H9 (cell line): ENCODE data around the gene CD3G. TPM values are rescaled to one million over a fixed set of nuclear protein-coding genes. Genes with fewer than 3 reads are reported as not detected.

Source experiments
- DNase-seq: peaks from one replicate; pipeline ENCODE4 v3.0.0-alpha.2; 2017
- H2AFZ ChIP-seq: one replicate; pipeline ENCODE4 v1.6.1; 2013; ENCODE audit warnings: mild to moderate bottlenecking, low read length, control low read depth, moderate library complexity
- H2AK5ac ChIP-seq: 2 replicates; pipeline ENCODE4 v1.6.1; 2013; ENCODE audit warnings: low read length, control low read depth, mixed read lengths; ENCODE audit not compliant: insufficient read length
- H2BK120ac ChIP-seq: one replicate; pipeline ENCODE4 v1.6.1; 2013; ENCODE audit warnings: low read depth, mild to moderate bottlenecking, low read length, control low read depth, inconsistent platforms; ENCODE audit not compliant: poor library complexity, severe bottlenecking
- H2BK12ac ChIP-seq: 2 replicates; pipeline ENCODE4 v1.6.1; 2013; ENCODE audit warnings: low read length, control low read depth, mixed read lengths, low read depth; ENCODE audit not compliant: insufficient read length
- H2BK15ac ChIP-seq: 2 replicates; pipeline ENCODE4 v1.6.1; 2013; ENCODE audit warnings: low read depth, low read length, control low read depth
- H2BK20ac ChIP-seq: one replicate; pipeline ENCODE4 v1.6.1; 2013; ENCODE audit warnings: low read depth, mild to moderate bottlenecking, low read length, control low read depth, inconsistent platforms; ENCODE audit not compliant: poor library complexity, severe bottlenecking
- H2BK5ac ChIP-seq: 2 replicates; pipeline ENCODE4 v1.6.1; 2013; ENCODE audit warnings: low read length, control low read depth, mixed read lengths; ENCODE audit not compliant: insufficient read length
- H3K14ac ChIP-seq: 2 replicates; pipeline ENCODE4 v1.6.1; 2013; ENCODE audit warnings: low read length, control low read depth; ENCODE audit not compliant: insufficient read depth
- H3K18ac ChIP-seq: 2 replicates; pipeline ENCODE4 v1.6.1; 2013; ENCODE audit warnings: low read depth, mild to moderate bottlenecking, mixed read lengths, low read length, control low read depth; ENCODE audit not compliant: insufficient read length
- H3K23ac ChIP-seq: 2 replicates; pipeline ENCODE4 v1.6.1; 2013; ENCODE audit warnings: low read length, control low read depth, mixed read lengths, low read depth; ENCODE audit not compliant: insufficient read length
- H3K23me2 ChIP-seq: 2 replicates; pipeline ENCODE4 v1.6.1; 2013; ENCODE audit warnings: low read depth, mild to moderate bottlenecking, mixed read lengths, low read length, control low read depth; ENCODE audit not compliant: insufficient read length, poor library complexity, severe bottlenecking
- H3K27ac ChIP-seq: 2 replicates; pipeline ENCODE4 v1.5.1; 2013; ENCODE audit warnings: low read length, control low read depth, mixed read lengths, low read depth; ENCODE audit not compliant: insufficient read length
- H3K27me3 ChIP-seq: 2 replicates; pipeline ENCODE4 v1.6.1; 2013; ENCODE audit warnings: low read length, control low read depth, inconsistent platforms; ENCODE audit not compliant: insufficient read depth
- H3K4ac ChIP-seq: 2 replicates; pipeline ENCODE4 v1.6.1; 2013; ENCODE audit warnings: low read depth, mild to moderate bottlenecking, control low read depth, inconsistent platforms, low read length, moderate library complexity
- H3K4me1 ChIP-seq: 2 replicates; pipeline ENCODE4 v1.6.1; 2013; ENCODE audit warnings: low read length, control low read depth, inconsistent platforms; ENCODE audit not compliant: insufficient read depth
- H3K4me2 ChIP-seq: 2 replicates; pipeline ENCODE4 v1.6.1; 2013; ENCODE audit warnings: low read length, control low read depth, mixed read lengths; ENCODE audit not compliant: insufficient read length, insufficient read depth
- H3K56ac ChIP-seq: 2 replicates; pipeline ENCODE4 v1.6.1; 2013; ENCODE audit warnings: low read depth, mild to moderate bottlenecking, mixed read lengths, low read length, control low read depth; ENCODE audit not compliant: insufficient read length
- H3K79me1 ChIP-seq: 2 replicates; pipeline ENCODE4 v1.6.1; 2013; ENCODE audit warnings: low read depth, mild to moderate bottlenecking, moderate library complexity, low read length, control low read depth, inconsistent platforms; ENCODE audit not compliant: insufficient read depth, poor library complexity, severe bottlenecking
- H3K79me2 ChIP-seq: 2 replicates; pipeline ENCODE4 v1.6.1; 2013; ENCODE audit warnings: low read length, control low read depth, inconsistent platforms; ENCODE audit not compliant: insufficient read depth
- H3K9ac ChIP-seq: 2 replicates; pipeline ENCODE4 v1.6.1; 2013; ENCODE audit warnings: low read length, control low read depth, mixed read lengths; ENCODE audit not compliant: insufficient read length; ENCODE audit errors: extremely low read depth
- H3K9me3 ChIP-seq: one replicate; pipeline ENCODE4 v1.6.1; 2013; ENCODE audit warnings: low read depth, low read length, inconsistent platforms; ENCODE audit not compliant: control insufficient read depth
- H3T11ph ChIP-seq: one replicate; pipeline ENCODE4 v1.6.1; 2013; ENCODE audit warnings: mild to moderate bottlenecking, low read length, control low read depth, inconsistent platforms
- H4K20me1 ChIP-seq: one replicate; pipeline ENCODE4 v1.6.1; 2013; ENCODE audit not compliant: control insufficient read depth, insufficient read length, insufficient read depth
- H4K5ac ChIP-seq: 2 replicates; pipeline ENCODE4 v1.6.1; 2013; ENCODE audit warnings: low read depth, mild to moderate bottlenecking, mixed read lengths, low read length, control low read depth; ENCODE audit not compliant: insufficient read length
- H4K8ac ChIP-seq: replicated peaks from 2 replicates; pipeline ENCODE4 v1.6.1; 2013; ENCODE audit warnings: low read length, control low read depth, mixed read lengths, low read depth; ENCODE audit not compliant: insufficient read length
- H4K91ac ChIP-seq: 2 replicates; pipeline ENCODE4 v1.6.1; 2013; ENCODE audit warnings: low read depth, mild to moderate bottlenecking, moderate library complexity, mixed read lengths, low read length, control low read depth; ENCODE audit not compliant: insufficient read length
- H3K27ac Mint-ChIP-seq, 3 experiments: 2 replicates in 2 of 3; 3 replicates in 1 of 3; pipeline ENCODE4 v1.8.0; 2020 to 2021; ENCODE audit warnings: mixed read lengths in 3 of 3, mild to moderate bottlenecking in 1 of 3, moderate library complexity in 1 of 3
- H3K27me3 Mint-ChIP-seq: 2 replicates; pipeline ENCODE4 v1.8.0; 2021; ENCODE audit warnings: low read depth, mild to moderate bottlenecking, moderate library complexity, mixed read lengths
- H3K36me3 Mint-ChIP-seq, 3 experiments: 2 replicates in 2 of 3; 3 replicates in 1 of 3; pipeline ENCODE4 v1.8.0; 2020 to 2021; ENCODE audit warnings: low read depth in 3 of 3, mixed read lengths in 3 of 3; ENCODE audit not compliant: insufficient read depth in 1 of 3
- H3K4me1 Mint-ChIP-seq, 2 experiments: 2 replicates each; pipeline ENCODE4 v1.8.0; 2020; ENCODE audit warnings: mixed read lengths in 2 of 2
- H3K4me3 Mint-ChIP-seq, 2 experiments: 2 replicates in 1 of 2; 3 replicates in 1 of 2; pipeline ENCODE4 v1.8.0; 2020 to 2021; ENCODE audit warnings: mild to moderate bottlenecking in 2 of 2, mixed read lengths in 2 of 2, moderate library complexity in 1 of 2
- H3K9me3 Mint-ChIP-seq, 2 experiments: 2 replicates in 1 of 2; 3 replicates in 1 of 2; pipeline ENCODE4 v1.8.0; 2020; ENCODE audit warnings: mild to moderate bottlenecking in 2 of 2, mixed read lengths in 2 of 2, moderate library complexity in 1 of 2
- CTCF ChIP-seq: fragments of 200-600 bp; sonication (generic); conservative IDR thresholded peaks from 3 replicates; pipeline ENCODE4 v1.8.0; 2021; ENCODE audit warnings: antibody characterized with exemption, mild to moderate bottlenecking
- total RNA-seq: library from RNA; stranded (reverse); gene quantifications from 2 replicates; pipeline ENCODE4 v1.2.1, GENCODE V29; 2021

The CD3G gene
- total RNA-seq, 1 experiment from 2014 or later = not detected

- H3K79me2 ChIP-seq = no peaks in the 10 kb centered on the region
These were observed 18.9 kb upstream of the CD3G start for GRCh38 chr11:118325283-118325682.

More at GRCh38 chr11:118325283-118325682, 18.9 kb upstream of the CD3G start:
- no peak overlapping the region for H2BK5ac ChIP-seq
- H3K56ac ChIP-seq = no peak overlapping the region
- H3K23ac ChIP-seq = no peak overlapping the region
- H3K9ac ChIP-seq = no peak overlapping the region
- no peak overlapping the region for H3T11ph ChIP-seq
- Mint-ChIP-seq H3K27ac (no peak overlapping the region), H3K4me3 (no peak overlapping the region), H3K4me1 (peaks cover 7 to 9% of the 10 kb centered on the region in 2 experiments), H3K9me3 (peaks cover 2 to 5% of the 10 kb centered on the region in 2 experiments; a peak in 3 of 5 replicates), H3K36me3 (no peaks in the 10 kb centered on the region), H3K27me3 (peaks cover 4% of the 10 kb centered on the region)
- H2BK120ac ChIP-seq = no peak overlapping the region
- no peak overlapping the region for H2BK20ac ChIP-seq
- H3K9me3 ChIP-seq = no peaks in the 10 kb centered on the region
- H2BK12ac ChIP-seq = no peak overlapping the region
- H3K4ac ChIP-seq = no peak overlapping the region
- no peak overlapping the region for H2BK15ac ChIP-seq
- H2AFZ ChIP-seq = no peak overlapping the region
- DNase-seq = no peak
- H3K4me1 ChIP-seq = peaks cover 1% of the 10 kb centered on the region; the same call in 1 of the 2 replicates
- no peaks in the 10 kb centered on the region for H3K23me2 ChIP-seq
- H3K18ac ChIP-seq = no peak overlapping the region
- H3K27ac ChIP-seq = no peak overlapping the region
- no peak overlapping the region for H4K91ac ChIP-seq
- TF ChIP-seq CTCF = no peak
- H3K14ac ChIP-seq = no peak overlapping the region
- no peaks in the 10 kb centered on the region for H3K27me3 ChIP-seq
- H4K5ac ChIP-seq = no peak overlapping the region
- H4K20me1 ChIP-seq = no peaks in the 10 kb centered on the region
- H4K8ac ChIP-seq = no peak overlapping the region
- no peak overlapping the region for H3K4me2 ChIP-seq
- H3K79me1 ChIP-seq = no peaks in the 10 kb centered on the region
- H2AK5ac ChIP-seq = no peak overlapping the region
